DMS 273 treated with DMSO at 0.1 percent for 48 hours (cell line): ENCODE measurements around the gene CIAO3.
"Not testable (repeated sequence)": the region's sequence is repeated elsewhere in the genome, so short reads cannot be mapped to it uniquely, and the experiment has no call there.

Experiments used
- DNase-seq: peaks from one replicate; lab custom pipeline; 2025; lab: John Stamatoyannopoulos, UW

Gene CIAO3

DNA sequence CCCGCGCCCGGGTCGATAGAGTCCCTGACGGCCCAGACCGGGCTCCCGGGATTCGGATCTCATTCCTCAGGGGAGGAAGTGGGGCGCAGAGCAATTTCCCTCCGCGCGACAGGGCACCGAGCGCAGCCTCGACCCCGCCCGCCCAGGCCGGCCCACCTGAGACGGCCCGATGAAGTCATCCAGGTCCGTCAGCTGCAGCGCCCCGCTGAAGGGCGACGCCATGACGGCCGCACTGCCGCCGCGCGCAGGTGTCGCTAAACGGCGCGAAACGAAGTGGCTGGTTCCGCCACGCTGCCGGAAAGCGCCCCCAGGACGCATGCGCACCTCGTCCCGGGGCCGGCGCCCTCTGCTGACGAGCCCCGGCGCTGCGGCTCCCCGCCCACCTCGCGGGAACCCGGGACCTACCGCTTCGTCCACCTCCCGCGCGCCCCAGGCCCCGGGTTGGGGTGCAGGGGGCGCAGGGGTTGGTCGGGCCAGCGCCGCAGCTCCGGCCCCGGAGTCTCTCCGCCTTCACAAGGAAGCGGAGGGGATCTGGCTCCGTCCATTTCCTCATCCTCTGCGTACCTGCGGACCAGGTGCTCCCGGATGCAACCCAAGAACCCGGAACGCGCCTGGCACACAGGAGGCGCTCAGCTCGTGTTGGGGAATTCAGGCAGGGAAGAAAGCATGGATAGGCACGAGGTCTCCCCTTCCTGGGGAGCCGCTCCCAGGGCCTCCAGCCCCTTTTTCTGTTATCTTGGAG, at the start of gene CIAO3:
Gene CIAO3, minus strand, starts transcription at position 234 of the 742 bp plus-strand sequence. Its CDS starts 12 bp downstream, at position 222.
- DNase-seq, result peak; percentile 55

DNA sequence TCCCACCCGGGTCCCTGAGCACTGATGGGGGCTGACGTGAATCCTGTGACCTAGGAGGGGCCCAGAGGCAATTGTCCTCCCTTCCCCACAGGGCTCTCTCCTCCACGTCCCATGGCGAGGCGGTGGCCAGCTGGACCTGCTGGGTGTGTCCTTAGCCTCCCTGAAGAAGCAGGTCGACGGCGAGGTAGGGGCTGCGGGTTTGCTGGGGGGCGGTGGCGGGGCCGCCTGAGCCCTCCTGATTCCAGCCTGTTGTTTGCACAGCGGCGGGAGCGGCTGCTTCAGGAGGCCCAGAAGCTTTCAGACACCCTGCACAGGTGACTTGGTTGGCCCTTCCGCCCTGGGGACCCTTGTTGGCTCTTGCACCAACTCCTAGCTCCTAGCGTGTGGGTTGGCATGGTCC, 49.3 kb upstream of the CIAO3 start:
- no peak for DNase-seq

DNA sequence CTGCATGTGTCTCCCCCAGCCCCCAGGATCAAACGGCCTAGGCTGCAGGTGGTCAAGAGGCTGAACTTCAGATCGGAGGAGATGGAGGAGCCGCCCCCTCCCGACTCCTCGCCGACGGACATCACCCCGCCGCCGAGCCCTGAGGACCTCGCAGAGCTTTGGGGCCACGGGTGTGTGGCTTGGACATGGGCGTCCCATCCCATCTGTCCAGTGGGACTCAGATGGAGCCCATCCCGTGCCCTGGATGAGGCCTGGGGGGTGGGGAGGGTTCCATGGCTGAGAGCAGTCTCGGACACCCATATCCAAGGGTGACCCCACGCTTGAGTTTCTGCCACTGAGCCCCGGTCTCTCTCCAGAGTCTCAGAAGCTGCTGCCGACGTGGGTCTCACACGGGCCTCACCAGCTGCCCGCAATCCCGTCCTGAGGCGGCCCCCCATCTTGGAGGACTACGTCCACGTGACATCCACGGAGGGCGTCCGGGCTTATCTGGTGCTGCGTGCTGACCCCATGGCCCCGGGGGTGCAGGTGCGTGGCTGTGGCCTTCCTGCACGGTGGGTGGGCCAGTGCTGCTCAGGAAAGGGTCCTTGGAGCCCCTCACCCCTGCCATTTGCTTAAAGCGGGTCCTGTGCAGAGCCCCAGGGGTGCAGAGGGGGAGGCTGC, 48.5 kb upstream of the CIAO3 start:
- DNase-seq, result no peak

DNA sequence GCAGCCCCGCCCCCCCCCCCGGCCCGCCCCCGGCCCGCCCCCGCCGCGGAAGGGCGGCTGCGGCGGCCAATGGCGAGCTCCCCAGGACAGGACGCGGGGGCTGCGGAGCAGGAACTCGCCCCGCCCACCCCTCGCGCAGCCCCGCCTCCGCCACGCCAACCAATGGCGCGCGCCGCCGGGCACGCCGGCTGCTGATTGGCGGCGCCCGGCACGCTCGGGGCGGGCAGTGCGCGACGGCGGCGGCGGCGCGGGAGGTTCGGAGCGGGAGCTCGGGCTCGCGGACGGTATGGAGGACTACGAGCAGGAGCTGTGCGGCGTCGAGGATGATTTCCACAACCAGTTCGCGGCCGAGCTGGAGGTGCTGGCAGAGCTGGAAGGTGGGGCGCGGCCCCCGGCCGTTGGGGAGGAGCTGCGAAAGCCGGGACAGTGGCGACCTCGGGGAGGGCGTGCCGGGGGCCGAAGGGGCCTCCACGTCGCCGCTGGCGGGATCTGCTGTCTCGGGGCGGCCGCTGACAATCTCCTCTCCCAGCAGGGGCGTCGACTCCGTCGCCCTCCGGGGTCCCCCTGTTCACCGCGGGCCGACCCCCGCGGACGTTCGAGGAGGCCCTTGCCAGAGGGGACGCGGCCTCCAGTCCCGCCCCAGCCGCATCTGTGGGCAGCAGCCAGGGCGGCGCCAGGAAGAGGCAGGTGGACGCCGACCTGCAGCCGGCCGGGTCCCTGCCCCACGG, 47.8 kb upstream of the CIAO3 start, which contains the start of gene CHTF18:
Gene CHTF18, plus strand, starts transcription at position 222 of the 728 bp plus-strand sequence. Its CDS starts 65 bp downstream, at position 287.
- DNase-seq, result peak; percentile 74

DNA sequence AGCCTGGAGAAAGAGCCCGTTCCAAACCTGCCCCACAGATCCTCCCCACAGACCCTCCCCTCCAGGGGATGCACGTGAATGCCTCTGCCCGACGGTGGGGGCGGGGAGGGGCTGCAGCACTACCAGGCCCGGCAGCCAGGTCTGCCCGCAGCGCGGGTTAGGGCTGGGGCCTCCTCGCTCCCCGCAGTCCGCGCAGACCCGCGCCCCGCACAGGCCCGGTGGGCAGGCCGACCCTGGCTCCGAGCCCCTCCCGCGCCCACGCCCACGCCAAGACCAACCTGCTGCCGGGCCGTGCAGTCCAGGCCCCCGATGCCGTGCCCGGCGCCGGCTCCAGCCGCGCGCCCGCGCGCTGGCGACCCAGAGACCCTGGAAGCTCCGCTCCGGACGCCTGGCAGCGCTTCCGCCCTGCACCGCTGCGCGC, 47.2 kb upstream of the CIAO3 start, which contains the start of gene RPUSD1:
Gene RPUSD1, minus strand, starts transcription at position 404 of the 421 bp plus-strand sequence. CDS start 644 bp downstream, outside the sequence.
- no peak for DNase-seq

DNA sequence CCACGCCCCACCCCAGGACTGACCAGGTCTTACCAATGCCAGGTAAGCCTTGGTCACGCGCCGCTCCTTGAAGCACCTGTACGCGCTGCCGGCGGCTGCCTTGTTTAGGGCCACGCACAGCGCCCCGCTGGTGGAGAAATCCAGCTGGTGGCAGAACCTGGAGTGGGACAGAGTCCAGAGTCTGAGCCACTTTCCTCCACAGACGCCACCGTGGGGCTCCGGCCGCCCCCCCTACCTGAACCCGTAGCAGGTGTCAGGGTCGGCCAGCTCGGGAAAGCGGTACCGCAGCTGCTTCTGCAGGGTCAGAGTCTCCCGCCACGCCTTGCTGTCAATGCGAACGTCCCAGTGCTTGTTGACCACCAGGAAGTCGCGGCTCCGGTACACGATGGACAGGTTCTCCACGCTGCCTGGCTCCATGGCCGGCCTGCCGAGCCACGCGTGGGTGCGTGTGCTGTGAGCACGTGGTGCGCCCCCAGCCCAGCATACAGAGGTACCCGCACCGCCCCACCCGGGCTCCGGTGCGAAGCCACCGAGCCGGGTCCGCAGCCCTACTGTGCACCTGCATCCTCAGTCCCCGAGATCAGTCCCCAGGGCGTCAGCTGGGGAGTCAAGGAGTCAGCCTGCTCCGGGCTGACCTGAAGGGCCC, 46.6 kb upstream of the CIAO3 start:
- DNase-seq, result no peak

DNA sequence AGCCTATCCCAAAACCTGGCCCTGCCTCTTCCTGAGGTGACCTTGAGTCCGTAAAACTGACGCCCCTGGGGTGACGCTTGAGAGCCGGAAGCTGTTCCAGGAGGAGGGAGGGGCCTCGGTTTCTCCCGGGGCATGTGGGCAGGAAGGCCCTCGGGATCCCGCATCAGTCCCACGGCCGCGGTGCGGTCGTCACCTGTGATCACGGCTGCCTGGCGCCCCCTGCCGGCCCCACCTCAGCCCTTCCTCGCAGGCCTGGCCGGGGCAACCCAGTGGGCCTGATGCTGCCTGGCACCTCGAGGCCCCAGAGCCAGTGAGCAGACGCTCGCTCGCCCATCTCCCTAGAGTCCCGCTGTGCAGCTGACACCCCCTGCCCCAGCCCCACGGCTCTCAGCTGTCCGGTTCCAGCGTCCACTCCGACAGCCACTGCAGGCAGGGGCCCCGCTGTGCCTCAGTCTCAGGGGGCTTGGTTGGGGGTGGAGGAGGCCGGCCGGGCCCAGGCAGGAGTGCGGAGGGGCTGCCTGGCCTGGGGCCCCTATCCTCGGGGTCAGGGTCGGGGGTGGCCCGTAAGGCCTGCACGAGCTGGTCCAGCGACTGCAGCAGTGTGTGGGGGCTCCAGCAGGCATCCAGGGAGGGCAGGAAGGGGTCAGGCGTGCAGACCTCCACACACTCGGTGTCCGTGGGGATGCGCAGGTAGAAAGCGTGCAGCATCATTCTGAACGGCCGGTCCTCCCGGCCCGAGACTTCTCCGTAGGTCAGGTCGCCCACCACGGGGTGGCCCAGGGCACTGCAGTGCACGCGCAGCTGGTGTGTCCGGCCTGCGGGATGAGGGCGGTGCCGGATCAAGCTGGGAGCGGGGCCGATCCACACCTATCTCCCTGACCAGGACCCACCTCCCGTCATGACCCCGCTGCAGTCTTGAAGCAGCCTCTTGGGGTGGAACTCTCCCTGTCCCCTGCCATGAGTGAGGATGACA, 45.1 kb upstream of the CIAO3 start:
- no peak for DNase-seq

DNA sequence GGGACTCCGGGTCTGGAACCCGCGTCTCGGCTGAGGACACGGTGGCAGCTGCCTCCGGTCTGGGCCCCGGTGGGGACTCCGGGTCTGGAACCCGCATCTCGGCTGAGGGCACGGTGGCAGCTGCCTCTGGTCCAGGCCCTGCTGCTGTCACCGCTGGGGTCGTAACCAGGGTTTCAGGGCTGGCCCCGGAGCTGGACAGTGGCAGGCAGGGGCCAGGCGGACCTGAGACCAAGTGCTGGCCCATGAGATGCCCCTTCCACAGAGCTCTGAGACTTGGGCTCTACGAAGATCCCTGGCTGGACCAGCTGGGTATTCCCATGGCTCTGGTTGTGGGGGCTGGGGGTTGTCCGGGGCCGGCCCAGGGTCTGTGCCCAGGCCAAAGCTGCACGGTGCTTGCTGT, 43.6 kb upstream of the CIAO3 start:
- DNase-seq, result no peak

DNA sequence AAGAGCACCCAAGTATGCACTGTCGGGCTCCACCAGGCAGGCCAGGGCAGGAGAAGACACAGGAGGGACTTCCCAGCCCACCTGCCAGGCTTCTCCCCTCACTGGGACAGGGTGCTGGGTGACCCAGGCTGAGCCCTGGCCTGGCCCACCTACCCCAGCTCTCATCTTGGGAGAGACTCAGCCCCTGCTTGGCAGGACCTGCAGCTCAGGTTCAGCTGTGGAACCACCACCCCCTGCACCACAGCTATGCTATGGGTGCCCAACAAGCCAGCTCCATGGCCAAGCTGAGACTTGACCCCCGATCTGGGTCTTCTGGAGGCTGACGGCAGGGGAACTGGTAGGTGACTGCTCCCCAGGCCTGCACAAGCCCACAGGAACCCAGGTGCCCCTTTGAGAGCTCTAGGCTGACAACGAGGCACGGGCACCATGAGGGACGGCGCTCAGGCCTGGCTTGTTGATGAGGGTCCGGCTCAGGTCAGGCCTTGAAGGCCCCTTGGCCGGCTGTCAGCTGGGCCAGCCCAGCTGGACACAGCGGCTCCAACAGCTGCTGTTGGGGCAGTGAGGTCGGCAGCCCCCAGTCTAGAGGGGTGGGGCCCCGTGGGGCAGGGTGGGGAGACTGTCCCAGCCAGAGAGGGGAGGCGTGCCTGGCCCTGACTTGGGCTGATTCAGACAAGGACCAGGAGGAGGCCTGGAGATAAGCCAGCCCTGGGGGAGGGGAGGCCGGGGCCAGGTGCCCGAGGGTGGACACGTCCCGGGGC, 42.8 kb upstream of the CIAO3 start:
- DNase-seq, result no peak

DNA sequence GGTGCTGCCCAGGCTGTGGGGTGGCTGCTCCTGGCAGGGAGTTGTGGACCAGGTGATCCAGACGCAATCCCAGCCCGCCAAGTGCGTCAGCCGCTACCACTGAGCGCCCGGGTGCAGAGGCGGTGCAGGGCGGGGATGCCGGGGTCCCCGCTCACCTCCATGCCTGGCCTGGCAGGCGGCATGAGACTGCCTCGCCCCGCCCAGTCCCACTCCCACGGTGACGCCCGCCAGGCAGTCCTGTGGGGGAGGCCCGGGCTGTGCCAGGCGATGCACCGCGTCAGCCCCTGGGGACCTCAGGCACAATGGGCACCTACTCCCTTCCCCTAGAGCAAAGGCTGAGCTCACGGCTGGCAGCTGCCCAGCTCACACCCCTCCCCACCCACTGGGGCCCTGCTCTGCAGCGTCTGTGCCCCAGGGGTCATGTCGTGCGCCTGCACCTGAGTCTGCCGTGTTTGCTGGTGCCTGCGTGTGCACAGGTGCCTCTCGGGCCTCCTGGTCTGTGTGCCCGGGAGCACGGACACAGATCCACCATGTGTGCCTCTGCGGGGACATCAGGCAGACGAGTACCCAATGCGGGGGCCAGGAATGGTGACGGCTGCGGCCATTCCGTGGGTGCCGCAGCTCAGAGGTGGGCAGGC, 42.1 kb upstream of the CIAO3 start:
- DNase-seq, result no peak

DNA sequence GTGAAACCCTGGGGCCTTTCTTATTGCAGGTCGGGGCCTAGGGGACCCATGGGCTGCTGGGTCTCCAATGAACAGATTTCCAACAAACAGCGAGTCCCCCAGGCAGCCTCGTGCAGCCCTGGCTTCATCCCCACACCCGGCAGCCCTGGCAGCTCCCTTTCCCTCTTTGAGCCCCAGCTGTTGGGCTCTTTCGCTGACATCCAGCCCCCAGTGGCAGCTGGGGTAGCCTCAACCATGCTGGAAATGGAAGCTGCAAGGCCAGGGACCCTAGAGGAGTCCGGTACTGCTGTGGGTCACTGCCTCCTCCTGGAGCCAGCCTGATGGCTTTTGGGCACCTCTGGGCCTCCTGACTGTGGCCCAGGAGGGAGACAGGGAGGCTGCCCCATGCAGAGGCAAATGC, 41.5 kb upstream of the CIAO3 start:
- no peak for DNase-seq

DNA sequence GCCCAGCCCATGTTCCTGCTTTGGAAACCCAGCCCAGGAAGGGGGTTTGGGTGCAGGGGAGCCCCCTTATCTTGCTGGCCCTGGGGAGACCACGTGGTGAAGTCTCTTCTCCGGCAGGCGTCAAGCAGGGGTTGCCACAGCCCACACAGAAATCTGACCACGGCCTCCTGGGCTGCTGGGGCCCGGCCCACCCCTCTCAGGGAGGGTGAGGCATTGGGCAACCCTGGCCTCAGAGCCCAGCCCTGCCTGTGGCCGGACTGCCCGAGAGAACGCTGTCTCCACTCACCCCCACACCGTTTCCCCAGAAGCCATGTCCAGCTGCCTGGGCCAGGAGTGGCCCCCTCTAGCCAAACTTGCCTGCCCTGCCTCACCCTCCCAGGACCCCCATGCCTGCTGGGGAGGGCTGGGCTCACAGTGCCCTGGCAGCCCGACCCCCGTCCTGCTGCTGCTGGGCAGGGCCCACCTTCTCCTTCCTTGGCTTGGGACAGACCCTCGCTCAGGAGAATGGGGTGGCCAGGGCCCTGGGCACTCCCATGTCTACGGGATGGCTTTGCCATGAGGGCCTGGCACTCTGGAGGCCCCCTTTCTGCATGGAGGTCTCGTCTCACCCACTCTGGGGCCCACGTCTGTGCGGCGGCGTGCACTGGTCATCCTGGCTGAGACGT, 40.7 kb upstream of the CIAO3 start:
- no peak for DNase-seq

DNA sequence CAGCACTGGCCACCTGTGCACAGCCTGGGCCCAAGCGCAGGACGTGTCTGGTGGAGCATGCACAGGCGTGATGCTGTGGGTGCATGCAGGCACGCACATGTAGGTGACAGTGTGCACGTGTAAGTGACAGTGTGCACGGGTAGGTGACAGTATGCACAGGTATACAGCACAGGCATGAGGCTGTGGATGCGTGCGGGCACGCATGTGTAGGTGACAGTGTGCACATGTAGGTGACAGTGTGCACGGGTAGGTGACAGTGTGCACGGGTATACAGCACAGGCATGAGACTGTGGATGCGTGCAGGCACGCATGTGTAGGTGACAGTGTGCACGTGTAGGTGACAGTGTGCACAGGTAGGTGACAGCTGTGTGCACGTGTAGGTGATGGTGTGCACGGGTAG, 39.5 kb upstream of the CIAO3 start:
- DNase-seq, result no peak

DNA sequence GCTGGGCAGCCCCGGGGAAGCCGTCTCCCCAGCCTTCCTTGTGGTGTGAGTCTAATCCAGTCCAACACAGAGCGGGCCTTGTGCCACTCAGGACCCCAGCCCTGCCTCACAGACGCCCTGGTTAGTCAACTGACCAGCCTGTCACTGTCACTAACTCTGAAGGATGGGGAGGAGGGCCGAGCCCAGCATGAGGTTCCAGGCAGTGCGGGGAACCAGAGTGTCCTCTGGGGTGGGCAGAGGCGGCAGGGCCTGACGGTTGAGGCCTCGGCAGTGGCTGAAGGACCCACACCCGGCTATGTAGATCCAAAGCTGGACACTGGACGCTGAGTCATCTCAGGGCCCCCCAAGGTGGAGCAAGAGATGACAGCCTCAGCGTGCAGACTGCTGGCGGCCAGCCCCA, 38.8 kb upstream of the CIAO3 start:
- DNase-seq, result no peak

DNA sequence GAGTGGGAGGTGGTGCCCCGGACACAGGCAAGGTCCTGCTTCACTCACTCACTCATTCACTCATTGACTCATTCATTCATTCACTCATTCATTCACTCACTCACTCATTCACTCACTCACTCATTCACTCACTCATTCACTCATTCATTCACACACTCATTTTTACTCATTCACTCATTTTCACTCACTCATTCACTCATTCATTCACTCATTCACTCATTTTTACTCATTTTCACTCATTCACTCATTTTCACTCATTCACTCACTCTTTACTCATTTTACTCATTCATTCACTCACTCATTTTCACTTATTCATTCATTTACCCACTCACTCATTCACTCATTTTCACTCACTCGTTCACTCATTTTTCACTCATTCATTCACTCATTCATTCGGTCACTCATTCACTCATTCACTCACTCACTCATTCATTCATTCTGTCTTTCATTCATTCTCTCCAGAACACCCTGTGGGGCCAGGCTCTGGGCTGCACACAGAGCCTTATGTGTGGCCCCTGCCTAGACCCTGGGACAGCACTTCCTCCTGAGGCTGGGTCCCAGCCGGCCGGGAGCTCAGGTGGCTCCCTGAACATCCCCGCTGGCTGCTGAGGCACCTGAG, 38.2 kb upstream of the CIAO3 start:
- no peak for DNase-seq

DNA sequence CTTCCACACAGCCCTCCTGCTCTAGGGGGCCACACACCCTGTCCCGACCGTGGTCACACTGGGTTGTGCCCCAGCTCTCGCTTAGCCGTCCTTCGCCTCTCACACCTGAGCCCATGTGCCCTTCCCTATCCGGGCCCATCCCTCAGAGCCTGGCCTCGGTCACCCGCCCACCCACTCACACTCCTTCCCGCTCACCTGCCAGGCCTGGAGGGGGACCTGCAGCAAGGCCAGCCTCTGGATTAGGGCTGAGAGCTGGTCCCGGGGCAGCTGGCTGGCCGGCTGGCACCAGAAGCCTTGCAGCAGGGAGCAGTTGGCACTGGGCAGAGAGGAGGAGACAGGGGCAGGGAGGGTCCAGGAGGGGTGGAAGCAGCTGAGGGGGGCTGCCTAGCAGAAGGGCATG, 37.6 kb upstream of the CIAO3 start:
- no peak for DNase-seq

DNA sequence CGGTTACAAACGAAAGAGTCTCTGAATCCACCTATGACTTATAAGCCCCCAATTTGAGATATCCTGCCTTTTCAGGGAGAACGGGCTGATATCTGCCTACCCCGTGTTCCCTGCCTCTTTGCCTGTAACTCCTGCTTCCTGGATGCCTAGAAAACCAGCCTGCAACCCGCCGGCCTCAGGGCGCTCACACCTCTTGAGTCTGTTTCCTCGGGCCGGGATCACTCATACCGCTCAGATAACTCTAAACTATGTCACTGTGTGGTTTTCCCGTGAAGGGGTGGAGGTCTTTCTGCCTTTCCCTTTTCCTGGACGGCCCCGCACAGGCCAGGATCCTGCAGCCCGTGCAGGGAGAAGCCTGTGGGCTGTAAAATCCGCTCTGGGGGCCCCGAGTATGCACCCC, 37.0 kb upstream of the CIAO3 start:
- DNase-seq, result no peak

DNA sequence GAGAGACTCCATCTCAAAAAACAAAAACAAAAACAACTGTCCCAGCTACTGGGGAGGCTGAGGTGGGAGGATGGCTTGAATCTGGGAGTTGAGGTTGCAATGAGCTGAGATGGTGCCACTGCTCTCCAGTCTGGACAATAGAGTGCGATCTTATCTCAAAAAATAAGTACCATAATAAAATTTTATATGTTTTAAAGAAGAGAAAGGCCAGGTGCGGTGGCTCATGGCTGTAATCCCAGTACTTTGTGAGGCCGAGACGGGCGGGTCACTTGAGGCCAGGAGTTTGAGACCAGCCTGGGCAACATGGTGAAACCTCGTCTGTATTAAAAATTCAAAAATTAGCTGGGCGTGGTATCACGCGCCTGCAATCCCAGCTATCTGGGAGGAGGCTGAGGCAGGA, 36.0 kb upstream of the CIAO3 start:
- DNase-seq, result no peak

DNA sequence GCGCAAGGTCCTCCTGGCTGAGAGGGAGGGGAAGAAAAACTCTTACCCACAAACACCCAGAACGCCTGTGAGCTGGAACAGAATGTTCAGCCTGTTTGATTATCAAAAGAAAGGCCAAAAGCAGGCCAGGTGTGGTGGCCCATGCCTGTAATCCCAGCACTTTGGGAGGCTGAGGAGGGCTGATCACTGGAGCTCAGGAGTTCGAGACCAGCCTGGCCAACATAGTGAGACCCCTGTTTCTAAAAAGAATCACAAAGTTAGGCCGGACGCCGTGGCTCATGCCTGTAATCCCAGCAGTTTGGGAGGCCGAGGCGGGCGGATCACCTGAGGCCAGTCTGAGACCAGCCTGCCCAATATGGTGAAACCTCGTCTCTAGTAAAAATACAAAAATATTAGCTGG, 35.5 kb upstream of the CIAO3 start:
- not testable (repeated sequence) for DNase-seq
